ENCODE data around the gene WDR86. TPM values are rescaled to one million over a fixed set of nuclear protein-coding genes. Genes with fewer than 3 reads are reported as not detected.

The WDR86 gene
- total and polyA plus RNA-seq, 2 experiments from 2014 or later = 9.1 to 59.1 TPM

DNA sequence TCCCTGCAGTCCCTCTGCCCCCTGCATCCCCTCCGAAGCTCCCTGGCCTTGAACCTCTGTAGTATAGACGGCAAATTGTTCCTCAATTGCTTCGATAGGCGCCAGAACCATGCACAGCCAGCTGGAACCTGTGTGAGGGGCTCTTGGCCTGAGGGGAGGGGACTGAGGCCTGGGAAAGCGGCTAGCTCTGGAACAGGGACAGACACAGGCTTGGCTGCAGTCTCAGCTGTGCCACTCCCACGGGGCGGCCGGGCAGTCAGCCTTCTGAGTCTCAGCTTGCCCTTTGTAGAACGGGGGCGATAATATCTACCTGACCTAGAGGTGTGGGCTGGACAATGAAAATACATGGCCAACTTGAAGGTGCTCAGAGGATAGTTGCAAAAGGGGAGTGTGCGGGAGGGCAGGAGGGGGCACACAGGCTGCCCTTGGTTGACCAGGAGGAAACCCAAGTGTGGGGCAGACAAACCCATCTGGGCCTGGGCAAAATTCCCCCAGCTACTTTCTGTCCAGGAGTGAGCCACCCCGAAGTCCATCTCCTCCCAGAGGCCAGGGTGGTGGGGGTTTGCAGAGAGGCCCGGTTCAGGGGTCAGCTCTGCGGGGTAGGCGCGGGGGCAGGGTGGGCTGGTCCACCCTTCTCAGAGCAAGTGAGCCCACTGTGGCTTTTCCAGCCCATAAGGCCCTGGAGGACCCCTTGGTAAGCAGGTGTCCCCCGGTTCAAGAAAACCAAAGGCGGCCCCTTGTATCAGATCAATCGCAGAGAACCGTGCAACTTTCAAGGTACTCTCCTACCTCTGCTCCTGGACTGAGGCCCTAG lies 25.5 kb upstream of the WDR86 start:
- no peak overlapping the region for H3K4me3 ChIP-seq
- H3K4me1 ChIP-seq (ENCODE audit: insufficient read depth) = peaks cover 9% of the 10 kb centered on the region
- no peaks in the 10 kb centered on the region for H3K36me3 ChIP-seq (ENCODE audit: insufficient read depth)
- no peaks in the 10 kb centered on the region for H3K9me2 ChIP-seq (ENCODE audit: insufficient read depth)
- H3K27ac Mint-ChIP-seq = no peak overlapping the region
- peaks cover 12% of the 10 kb centered on the region for H3K27me3 Mint-ChIP-seq (ENCODE audit: insufficient read depth, low read depth, poor library complexity)
- TF ChIP-seq CTCF (conservative IDR thresholded peaks at IDR 0.05; ENCODE audit: low read depth in 2 of 2) (no peak), ETS1 (IDR thresholded peaks at IDR 0.05) (no peak), CREB1 (CRISPR knock-in tag; IDR thresholded peaks at IDR 0.05; ENCODE audit: low read depth) (no peak), EZH2phosphoT487 (IDR thresholded peaks at IDR 0.05; ENCODE audit: unreplicated experiment) (no peak), ZNF114 (CRISPR knock-in tag; IDR thresholded peaks at IDR 0.05) (no peak), JUNB (IDR thresholded peaks at IDR 0.05; ENCODE audit: unreplicated experiment) (no peak), ZNF462 (CRISPR knock-in tag; IDR thresholded peaks at IDR 0.05) (no peak), REST (IDR thresholded peaks at IDR 0.05; ENCODE audit: unreplicated experiment) (no peak), POLR2AphosphoS5 (IDR thresholded peaks at IDR 0.05; ENCODE audit: low read depth) (no peak)
- no peaks in the 10 kb centered on the region for H3K79me2 ChIP-seq (replicated peaks; ENCODE audit: insufficient read depth)
- H3K27me3 ChIP-seq (ENCODE audit: insufficient read depth) = peaks cover 10% of the 10 kb centered on the region; the same call in 1 of the 2 replicates
- H3K9me3 Mint-ChIP-seq = no peaks in the 10 kb centered on the region
- no peak overlapping the region for H3K4me2 ChIP-seq
- H2AFZ ChIP-seq = no peak overlapping the region
- no peak for DNase-seq (ENCODE audit: low spot score)
- H4K20me1 ChIP-seq (replicated peaks; ENCODE audit: insufficient read depth) = no peaks in the 10 kb centered on the region
- peaks cover 8% of the 10 kb centered on the region for H3F3A ChIP-seq (replicated peaks; ENCODE audit: low read depth)
- no peak overlapping the region for H3K27ac ChIP-seq (ENCODE audit: low read depth)
- H3K36me3 Mint-ChIP-seq (ENCODE audit: low read depth) = no peaks in the 10 kb centered on the region; the same call in 2 of the 3 replicates
- no peak overlapping the region for H3K4me3 Mint-ChIP-seq
- no peak for ATAC-seq
- H3K4me1 Mint-ChIP-seq = peaks cover 10% of the 10 kb centered on the region

Data from GM23338 (cell line).